Activated CD4-positive, alpha-beta T cell treated with anti-CD3 and anti-CD28 coated beads for 36 hours (primary cell): ENCODE data around the gene VN1R4. TPM values are rescaled to one million over a fixed set of nuclear protein-coding genes. Genes with fewer than 3 reads are reported as not detected.
A peak's percentile ranks its signal among the peaks of the same experiment; 100 is the strongest.
"Not testable (repeated sequence)": the region's sequence is repeated elsewhere in the genome, so short reads cannot be mapped to it uniquely, and the experiment has no call there.

ENCODE experiments used
- ATAC-seq: fragments of 200-7000 bp; cut with Tn5 transposase; one replicate; pipeline ENCODE4 v1.10.0; 2021; ENCODE audit warnings: mild to moderate bottlenecking, moderate library complexity
- CTCF ChIA-PET: fragments of 350-600 bp; sonication (Branson Sonifier 250); formaldehyde crosslinking; loops from one replicate; lab custom pipeline; 2021; ENCODE audit warnings: antibody characterized with exemption; lab: Charles Lee
- POLR2A ChIA-PET: fragments of 350-600 bp; sonication (Branson Sonifier 250); formaldehyde crosslinking; loops from one replicate; lab custom pipeline; 2021; ENCODE audit warnings: antibody characterized with exemption, inconsistent platforms; lab: Charles Lee
- DNase-seq: peaks from one replicate; pipeline ENCODE4 v3.0.0-alpha.2; 2020
- H3K27ac Mint-ChIP-seq: one replicate; pipeline ENCODE4 v1.8.0; 2021; ENCODE audit warnings: mixed read lengths
- H3K27me3 Mint-ChIP-seq: one replicate; pipeline ENCODE4 v1.8.0; 2021; ENCODE audit warnings: mixed read lengths
- H3K36me3 Mint-ChIP-seq: one replicate; pipeline ENCODE4 v1.8.0; 2021; ENCODE audit warnings: low read depth, mixed read lengths
- H3K4me1 Mint-ChIP-seq: one replicate; pipeline ENCODE4 v1.8.0; 2021; ENCODE audit warnings: mixed read lengths
- H3K4me3 Mint-ChIP-seq: one replicate; pipeline ENCODE4 v1.8.0; 2021; ENCODE audit warnings: mild to moderate bottlenecking, moderate library complexity, mixed read lengths
- H3K9me3 Mint-ChIP-seq: one replicate; pipeline ENCODE4 v1.8.0; 2021; ENCODE audit warnings: low read depth, mixed read lengths
- intact Hi-C, 2 experiments: fragments of 100-400 bp; cut with DNase I in 1 of 2; cut with micrococcal nuclease in 1 of 2; formaldehyde crosslinking; loops; one replicate each; pipeline versions ENCODE4 v1.14.2 to v1.15.1; 2022 to 2024; cut with DNase I, micrococcal nuclease
- total RNA-seq, 2 experiments: library from RNA; stranded (reverse); gene quantifications; one replicate each; pipeline ENCODE4 v1.2.3, GENCODE V29; 2021

Gene VN1R4
- total RNA-seq, 2 experiments from 2014 or later = not detected

- Mint-ChIP-seq H3K9me3 (peaks cover 39% of the 10 kb centered on the region), H3K27me3 (peaks cover 14% of the 10 kb centered on the region)
- POLR2A ChIA-PET, H3K4me3 Mint-ChIP-seq, H3K4me1 Mint-ChIP-seq, CTCF ChIA-PET, H3K27ac Mint-ChIP-seq, H3K36me3 Mint-ChIP-seq, DNase-seq, intact Hi-C loops, ATAC-seq: not testable (repeated sequence)
These were observed 2.3 kb upstream of the VN1R4 start for GRCh38 chr19:53269861-53270260.

GRCh38 chr19:53257715-53258342 is 9.7 kb downstream of the VN1R4 start, which contains the start of gene VN1R2:
VN1R2 (plus strand) TSS chr19:53258292; CDS start chr19:53258376, 84 bp downstream.
- H3K27me3 Mint-ChIP-seq, H3K4me1 Mint-ChIP-seq, intact Hi-C loops, CTCF ChIA-PET, POLR2A ChIA-PET, H3K27ac Mint-ChIP-seq, H3K4me3 Mint-ChIP-seq, ATAC-seq: not testable (repeated sequence)
- DNase-seq = peak; percentile 8
- Mint-ChIP-seq H3K9me3 (peaks cover 33% of the 10 kb centered on the region), H3K36me3 (peaks cover 21% of the 10 kb centered on the region)

- CTCF ChIA-PET = interaction anchor here (0.5 kb wide), 1 partner anchor 1320 kb away, joined by 3 read pairs; no protein-coding TSS in a partner anchor
These were observed 12.8 kb downstream of the VN1R4 start, which contains the start of gene ZNF677 for GRCh38 chr19:53254411-53255341. ZNF677 (minus strand) TSS chr19:53254873; CDS start chr19:53251550, 3,323 bp downstream.

GRCh38 chr19:53246498-53246897 is 21.0 kb downstream of the VN1R4 start:
- ChIA-PET POLR2A (no interaction called here), CTCF (no interaction called here)
- ATAC-seq = no peak
- H3K27me3 Mint-ChIP-seq = no peaks in the 10 kb centered on the region
- H3K36me3 Mint-ChIP-seq = peaks cover 80% of the 10 kb centered on the region
- DNase-seq = no peak
- intact Hi-C loops = no loop called here
- H3K4me3 Mint-ChIP-seq = no peak overlapping the region
- H3K27ac Mint-ChIP-seq = no peak overlapping the region
- peaks cover 50% of the 10 kb centered on the region for H3K9me3 Mint-ChIP-seq
- H3K4me1 Mint-ChIP-seq = no peaks in the 10 kb centered on the region

More at GRCh38 chr19:53254411-53255341, 12.8 kb downstream of the VN1R4 start, which contains the start of gene ZNF677:
- POLR2A ChIA-PET = interaction anchor here (0.6 kb wide), 1 partner anchor 41 kb away, joined by 3 read pairs; no protein-coding TSS in a partner anchor
- Mint-ChIP-seq H3K27ac (peak within 1 kb of the TSS; percentile 53), H3K36me3 (peaks cover 46% of the 10 kb centered on the region), H3K9me3 (peaks cover 44% of the 10 kb centered on the region), H3K4me1 (peaks cover 10% of the 10 kb centered on the region), H3K4me3 (peak within 1 kb of the TSS; percentile 84), H3K27me3 (no peaks in the 10 kb centered on the region)
- intact Hi-C loops = loop anchor here (1.0 kb wide), 6 partner anchors 57 to 265 kb away; partner anchors contain the start of genes ZNF845 (in 2 of the 2), ZNF160 (in 1 of the 2), ZNF347 (in 1 of the 2) and ZNF525 (in 1 of the 2)
- peak; percentile 100 for ATAC-seq
- DNase-seq = peak; percentile 92

- Mint-ChIP-seq H3K9me3 (peaks cover 49% of the 10 kb centered on the region), H3K4me1 (no peaks in the 10 kb centered on the region), H3K4me3 (no peak overlapping the region), H3K36me3 (peaks cover 60% of the 10 kb centered on the region), H3K27me3 (no peaks in the 10 kb centered on the region), H3K27ac (no peak overlapping the region)
- ATAC-seq (no peak), DNase-seq (no peak)
- POLR2A ChIA-PET = no interaction called here
- intact Hi-C loops = no loop called here
- CTCF ChIA-PET = interaction anchor here (0.8 kb wide), 1 partner anchor 567 kb away, joined by 3 read pairs; no protein-coding TSS in a partner anchor
These were observed 30.3 kb downstream of the VN1R4 start for GRCh38 chr19:53237114-53237777.

GRCh38 chr19:53224606-53225005 is 42.9 kb downstream of the VN1R4 start:
- DNase-seq (no peak), ATAC-seq (no peak)
- H3K36me3 Mint-ChIP-seq = peaks cover 28% of the 10 kb centered on the region
- H3K27me3 Mint-ChIP-seq = no peaks in the 10 kb centered on the region
- intact Hi-C loops = no loop called here
- ChIA-PET POLR2A (no interaction called here), CTCF (no interaction called here)
- no peak overlapping the region for H3K27ac Mint-ChIP-seq
- H3K4me1 Mint-ChIP-seq = no peaks in the 10 kb centered on the region
- no peak overlapping the region for H3K4me3 Mint-ChIP-seq
- peaks cover 35% of the 10 kb centered on the region for H3K9me3 Mint-ChIP-seq

GRCh38 chr19:53222716-53223115 is 44.8 kb downstream of the VN1R4 start:
- CTCF ChIA-PET = not testable (repeated sequence)
- H3K9me3 Mint-ChIP-seq = peaks cover 41% of the 10 kb centered on the region

More at GRCh38 chr19:53222716-53223115, 44.8 kb downstream of the VN1R4 start:
- H3K27me3 Mint-ChIP-seq, POLR2A ChIA-PET, H3K4me1 Mint-ChIP-seq, DNase-seq, H3K4me3 Mint-ChIP-seq, ATAC-seq, intact Hi-C loops, H3K27ac Mint-ChIP-seq: not testable (repeated sequence)
- peaks cover 31% of the 10 kb centered on the region for H3K36me3 Mint-ChIP-seq

Other genes starting within 250 kb of the VN1R4 start
- not detected for gene ERVV-2, start 223.0 kb downstream of the VN1R4 start, total RNA-seq
- gene ZNF160, start 164.3 kb downstream of the VN1R4 start, total RNA-seq = 10 to 100 TPM; 42.2 to 53.0 TPM
- gene ZNF415, start 134.8 kb downstream of the VN1R4 start, total RNA-seq = 1 to 10 TPM; 3.2 to 3.3 TPM
- gene ZNF347, start 108.7 kb downstream of the VN1R4 start, total RNA-seq = 1 to 10 TPM; 8.5 to 9.2 TPM
- gene ZNF665, start 74.4 kb downstream of the VN1R4 start, total RNA-seq = 1 to 10 TPM; 6.5 to 8.7 TPM
- 1 to 10 TPM; 6.4 to 7.5 TPM for gene ZNF677, start 12.8 kb downstream of the VN1R4 start, total RNA-seq
- gene VN1R2, start 9.4 kb downstream of the VN1R4 start, total RNA-seq = not detected
- gene ZNF845, start 66.0 kb upstream of the VN1R4 start, total RNA-seq = 1 to 10 TPM; 5.9 to 6.3 TPM
- gene ZNF525, start 98.0 kb upstream of the VN1R4 start, total RNA-seq = 10 to 100 TPM; 21.5 to 27.8 TPM
- 10 to 100 TPM; 10.7 to 10.9 TPM for gene ZNF765, start 127.4 kb upstream of the VN1R4 start, total RNA-seq
- gene ZNF761, start 164.3 kb upstream of the VN1R4 start, total RNA-seq = 10 to 100 TPM; 10.5 to 11.4 TPM
- 1 to 10 TPM; 5.8 to 7.4 TPM for gene ZNF813, start 200.0 kb upstream of the VN1R4 start, total RNA-seq